H9 (cell line): ENCODE data around the gene KCNG2. TPM values are rescaled to one million over a fixed set of nuclear protein-coding genes. Genes with fewer than 3 reads are reported as not detected.

Experiments
- DNase-seq: peaks from one replicate; pipeline ENCODE4 v3.0.0-alpha.2; 2017
- H2AFZ ChIP-seq: one replicate; pipeline ENCODE4 v1.6.1; 2013; ENCODE audit warnings: mild to moderate bottlenecking, low read length, control low read depth, moderate library complexity
- H2AK5ac ChIP-seq: 2 replicates; pipeline ENCODE4 v1.6.1; 2013; ENCODE audit warnings: low read length, control low read depth, mixed read lengths; ENCODE audit not compliant: insufficient read length
- H2BK120ac ChIP-seq: one replicate; pipeline ENCODE4 v1.6.1; 2013; ENCODE audit warnings: low read depth, mild to moderate bottlenecking, low read length, control low read depth, inconsistent platforms; ENCODE audit not compliant: poor library complexity, severe bottlenecking
- H2BK12ac ChIP-seq: 2 replicates; pipeline ENCODE4 v1.6.1; 2013; ENCODE audit warnings: low read length, control low read depth, mixed read lengths, low read depth; ENCODE audit not compliant: insufficient read length
- H2BK15ac ChIP-seq: 2 replicates; pipeline ENCODE4 v1.6.1; 2013; ENCODE audit warnings: low read depth, low read length, control low read depth
- H2BK20ac ChIP-seq: one replicate; pipeline ENCODE4 v1.6.1; 2013; ENCODE audit warnings: low read depth, mild to moderate bottlenecking, low read length, control low read depth, inconsistent platforms; ENCODE audit not compliant: poor library complexity, severe bottlenecking
- H2BK5ac ChIP-seq: 2 replicates; pipeline ENCODE4 v1.6.1; 2013; ENCODE audit warnings: low read length, control low read depth, mixed read lengths; ENCODE audit not compliant: insufficient read length
- H3K14ac ChIP-seq: 2 replicates; pipeline ENCODE4 v1.6.1; 2013; ENCODE audit warnings: low read length, control low read depth; ENCODE audit not compliant: insufficient read depth
- H3K18ac ChIP-seq: 2 replicates; pipeline ENCODE4 v1.6.1; 2013; ENCODE audit warnings: low read depth, mild to moderate bottlenecking, mixed read lengths, low read length, control low read depth; ENCODE audit not compliant: insufficient read length
- H3K23ac ChIP-seq: 2 replicates; pipeline ENCODE4 v1.6.1; 2013; ENCODE audit warnings: low read length, control low read depth, mixed read lengths, low read depth; ENCODE audit not compliant: insufficient read length
- H3K23me2 ChIP-seq: 2 replicates; pipeline ENCODE4 v1.6.1; 2013; ENCODE audit warnings: low read depth, mild to moderate bottlenecking, mixed read lengths, low read length, control low read depth; ENCODE audit not compliant: insufficient read length, poor library complexity, severe bottlenecking
- H3K27ac ChIP-seq: 2 replicates; pipeline ENCODE4 v1.5.1; 2013; ENCODE audit warnings: low read length, control low read depth, mixed read lengths, low read depth; ENCODE audit not compliant: insufficient read length
- H3K27me3 ChIP-seq: 2 replicates; pipeline ENCODE4 v1.6.1; 2013; ENCODE audit warnings: low read length, control low read depth, inconsistent platforms; ENCODE audit not compliant: insufficient read depth
- H3K4ac ChIP-seq: 2 replicates; pipeline ENCODE4 v1.6.1; 2013; ENCODE audit warnings: low read depth, mild to moderate bottlenecking, control low read depth, inconsistent platforms, low read length, moderate library complexity
- H3K4me1 ChIP-seq: 2 replicates; pipeline ENCODE4 v1.6.1; 2013; ENCODE audit warnings: low read length, control low read depth, inconsistent platforms; ENCODE audit not compliant: insufficient read depth
- H3K4me2 ChIP-seq: 2 replicates; pipeline ENCODE4 v1.6.1; 2013; ENCODE audit warnings: low read length, control low read depth, mixed read lengths; ENCODE audit not compliant: insufficient read length, insufficient read depth
- H3K56ac ChIP-seq: 2 replicates; pipeline ENCODE4 v1.6.1; 2013; ENCODE audit warnings: low read depth, mild to moderate bottlenecking, mixed read lengths, low read length, control low read depth; ENCODE audit not compliant: insufficient read length
- H3K79me1 ChIP-seq: 2 replicates; pipeline ENCODE4 v1.6.1; 2013; ENCODE audit warnings: low read depth, mild to moderate bottlenecking, moderate library complexity, low read length, control low read depth, inconsistent platforms; ENCODE audit not compliant: insufficient read depth, poor library complexity, severe bottlenecking
- H3K79me2 ChIP-seq: 2 replicates; pipeline ENCODE4 v1.6.1; 2013; ENCODE audit warnings: low read length, control low read depth, inconsistent platforms; ENCODE audit not compliant: insufficient read depth
- H3K9ac ChIP-seq: 2 replicates; pipeline ENCODE4 v1.6.1; 2013; ENCODE audit warnings: low read length, control low read depth, mixed read lengths; ENCODE audit not compliant: insufficient read length; ENCODE audit errors: extremely low read depth
- H3K9me3 ChIP-seq: one replicate; pipeline ENCODE4 v1.6.1; 2013; ENCODE audit warnings: low read depth, low read length, inconsistent platforms; ENCODE audit not compliant: control insufficient read depth
- H3T11ph ChIP-seq: one replicate; pipeline ENCODE4 v1.6.1; 2013; ENCODE audit warnings: mild to moderate bottlenecking, low read length, control low read depth, inconsistent platforms
- H4K20me1 ChIP-seq: one replicate; pipeline ENCODE4 v1.6.1; 2013; ENCODE audit not compliant: control insufficient read depth, insufficient read length, insufficient read depth
- H4K5ac ChIP-seq: 2 replicates; pipeline ENCODE4 v1.6.1; 2013; ENCODE audit warnings: low read depth, mild to moderate bottlenecking, mixed read lengths, low read length, control low read depth; ENCODE audit not compliant: insufficient read length
- H4K8ac ChIP-seq: replicated peaks from 2 replicates; pipeline ENCODE4 v1.6.1; 2013; ENCODE audit warnings: low read length, control low read depth, mixed read lengths, low read depth; ENCODE audit not compliant: insufficient read length
- H4K91ac ChIP-seq: 2 replicates; pipeline ENCODE4 v1.6.1; 2013; ENCODE audit warnings: low read depth, mild to moderate bottlenecking, moderate library complexity, mixed read lengths, low read length, control low read depth; ENCODE audit not compliant: insufficient read length
- H3K27ac Mint-ChIP-seq, 3 experiments: 2 replicates in 2 of 3; 3 replicates in 1 of 3; pipeline ENCODE4 v1.8.0; 2020 to 2021; ENCODE audit warnings: mixed read lengths in 3 of 3, mild to moderate bottlenecking in 1 of 3, moderate library complexity in 1 of 3
- H3K27me3 Mint-ChIP-seq: 2 replicates; pipeline ENCODE4 v1.8.0; 2021; ENCODE audit warnings: low read depth, mild to moderate bottlenecking, moderate library complexity, mixed read lengths
- H3K36me3 Mint-ChIP-seq, 3 experiments: 2 replicates in 2 of 3; 3 replicates in 1 of 3; pipeline ENCODE4 v1.8.0; 2020 to 2021; ENCODE audit warnings: low read depth in 3 of 3, mixed read lengths in 3 of 3; ENCODE audit not compliant: insufficient read depth in 1 of 3
- H3K4me1 Mint-ChIP-seq, 2 experiments: 2 replicates each; pipeline ENCODE4 v1.8.0; 2020; ENCODE audit warnings: mixed read lengths in 2 of 2
- H3K4me3 Mint-ChIP-seq, 2 experiments: 2 replicates in 1 of 2; 3 replicates in 1 of 2; pipeline ENCODE4 v1.8.0; 2020 to 2021; ENCODE audit warnings: mild to moderate bottlenecking in 2 of 2, mixed read lengths in 2 of 2, moderate library complexity in 1 of 2
- H3K9me3 Mint-ChIP-seq, 2 experiments: 2 replicates in 1 of 2; 3 replicates in 1 of 2; pipeline ENCODE4 v1.8.0; 2020; ENCODE audit warnings: mild to moderate bottlenecking in 2 of 2, mixed read lengths in 2 of 2, moderate library complexity in 1 of 2
- CTCF ChIP-seq: fragments of 200-600 bp; sonication (generic); conservative IDR thresholded peaks from 3 replicates; pipeline ENCODE4 v1.8.0; 2021; ENCODE audit warnings: antibody characterized with exemption, mild to moderate bottlenecking
- WGBS: extraction: QIAGEN DNeasy Blood & Tissue Kit; methylation state at CpG from one replicate; pipeline ENCODE4 v1.1.7; 2013; ENCODE audit warnings: missing lambda C conversion rate, low lambda C conversion rate, mixed read lengths; ENCODE audit not compliant: insufficient read length; ENCODE audit errors: extremely low coverage; 5-methylcytosine and 5-hydroxymethylcytosine counted together
- total RNA-seq: library from RNA; stranded (reverse); gene quantifications from 2 replicates; pipeline ENCODE4 v1.2.1, GENCODE V29; 2021

The KCNG2 gene
- total RNA-seq, 1 experiment from 2014 or later, result 0.15 TPM

- H3K4me1 Mint-ChIP-seq, result no peaks in the 10 kb centered on the region
- no peak overlapping the region for H4K8ac ChIP-seq
- no peak overlapping the region for H3K56ac ChIP-seq
- 0 out of 5 replicates have a peak, but pooled peaks cover 0 to 6% of the 10 kb centered on the region in 2 experiments for H3K9me3 Mint-ChIP-seq
- H3K4me2 ChIP-seq, result no peak overlapping the region
- no peak overlapping the region for H2BK5ac ChIP-seq
- H4K5ac ChIP-seq, result no peak overlapping the region
- no peak overlapping the region for H2AFZ ChIP-seq
- H3K4me1 ChIP-seq, result no peaks in the 10 kb centered on the region
- TF ChIP-seq CTCF, result no peak
- no peak overlapping the region for H2BK15ac ChIP-seq
- no peak overlapping the region for H2AK5ac ChIP-seq
- H2BK120ac ChIP-seq, result no peak overlapping the region
- H3K27me3 ChIP-seq, result no peaks in the 10 kb centered on the region; the same call in 1 of the 2 replicates
- H3K4ac ChIP-seq, result no peak overlapping the region
- H3K36me3 Mint-ChIP-seq, result no peaks in the 10 kb centered on the region
- H3K9me3 ChIP-seq, result no peaks in the 10 kb centered on the region
- H4K91ac ChIP-seq, result no peak overlapping the region
- peaks cover 37% of the 10 kb centered on the region for H3K27me3 Mint-ChIP-seq
- no peak overlapping the region for H3K23ac ChIP-seq
- no peak for DNase-seq
- no peaks in the 10 kb centered on the region for H3K79me2 ChIP-seq
- H2BK12ac ChIP-seq, result no peak overlapping the region
- WGBS, result no CpG with 5 or more reads among the region's 18 CpGs
- H3K27ac Mint-ChIP-seq, result no peak overlapping the region
- no peak overlapping the region for H3K18ac ChIP-seq
- no peak overlapping the region for H2BK20ac ChIP-seq
- no peaks in the 10 kb centered on the region for H3K23me2 ChIP-seq
- no peak overlapping the region for H3K14ac ChIP-seq
- H3T11ph ChIP-seq, result no peak overlapping the region
- H3K9ac ChIP-seq, result no peak overlapping the region
- H3K79me1 ChIP-seq, result no peaks in the 10 kb centered on the region
- no peak overlapping the region for H3K27ac ChIP-seq
- no peaks in the 10 kb centered on the region for H4K20me1 ChIP-seq
- H3K4me3 Mint-ChIP-seq, result no peak overlapping the region
Observed at GRCh38 chr18:79779700-79780190, 18.0 kb upstream of the KCNG2 start.
